HT-29 (cell line): ENCODE data around the gene STMN3. TPM values are rescaled to one million over a fixed set of nuclear protein-coding genes. Genes with fewer than 3 reads are reported as not detected.
"Not testable (repeated sequence)": the region's sequence is repeated elsewhere in the genome, so short reads cannot be mapped to it uniquely, and the experiment has no call there.

ENCODE experiments used
- DNase-seq: peaks from one replicate; pipeline ENCODE4 v3.0.0-alpha.2; 2015; ENCODE audit warnings: low spot score
- total RNA-seq: library from RNA; depleted of rRNA; stranded (reverse); fragments of >200 nt; shearing (Covaris generic); gene quantifications from 2 replicates; pipeline ENCODE4 v1.2.3, GENCODE V29; 2014

The STMN3 gene
- total RNA-seq, 1 experiment from 2014 or later = 7.0 TPM

DNA sequence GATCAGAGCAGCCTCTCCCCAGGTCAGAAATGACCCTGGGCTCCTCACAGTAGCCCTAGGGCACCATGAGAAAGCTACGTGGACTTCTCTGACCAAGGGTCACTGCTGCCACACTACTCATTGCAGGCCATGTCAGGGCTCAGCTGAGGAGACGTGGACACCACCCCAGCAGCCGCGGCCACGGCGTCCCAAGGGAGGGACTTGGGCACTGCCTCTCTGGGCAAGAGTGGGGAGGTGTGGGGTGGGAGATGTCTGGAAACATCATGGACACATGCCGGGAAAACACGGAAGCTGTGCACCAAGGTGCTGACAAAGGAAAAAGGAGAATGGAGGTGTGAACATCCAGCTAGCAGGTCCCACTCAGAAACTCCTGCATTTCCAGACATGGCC lies 35.4 kb downstream of the STMN3 start:
- DNase-seq = no peak

DNA sequence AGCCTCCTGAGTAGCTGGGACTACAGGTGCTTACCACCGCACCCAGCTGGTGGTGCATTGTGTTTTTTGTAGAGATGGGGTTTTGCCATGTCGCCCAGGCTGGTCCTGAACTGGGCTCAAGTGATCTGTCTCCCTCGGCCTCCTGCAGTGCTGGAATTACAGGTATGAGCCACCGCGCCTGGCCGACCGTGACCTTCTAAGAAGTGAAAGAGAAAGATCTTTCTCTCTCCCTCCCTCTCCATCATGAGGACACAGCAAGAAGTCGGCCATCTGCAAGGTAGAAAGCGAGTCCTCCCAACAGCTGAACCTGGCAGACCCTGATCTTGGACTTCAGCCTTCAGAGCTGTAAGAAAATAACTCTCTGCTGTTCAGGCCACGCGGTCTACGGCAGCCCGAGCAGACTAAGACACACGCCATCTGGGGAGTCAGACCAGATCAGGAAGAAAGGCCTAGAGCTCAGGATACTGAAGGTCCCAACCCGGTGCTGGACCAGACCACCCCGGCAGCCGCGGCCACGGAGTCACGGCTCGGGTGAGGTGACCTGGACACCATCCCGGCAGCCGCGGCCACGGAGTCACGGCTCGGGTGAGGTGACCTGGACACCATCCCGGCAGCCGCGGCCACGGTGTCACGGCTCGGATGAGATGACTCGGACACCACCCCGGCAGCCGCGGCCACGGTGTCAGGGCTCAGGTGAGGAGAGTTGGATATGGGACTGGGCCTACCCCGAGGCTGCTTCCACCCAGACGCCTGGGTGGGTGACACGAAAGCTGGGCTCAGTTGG lies 35.9 kb downstream of the STMN3 start:
- no peak for DNase-seq

DNA sequence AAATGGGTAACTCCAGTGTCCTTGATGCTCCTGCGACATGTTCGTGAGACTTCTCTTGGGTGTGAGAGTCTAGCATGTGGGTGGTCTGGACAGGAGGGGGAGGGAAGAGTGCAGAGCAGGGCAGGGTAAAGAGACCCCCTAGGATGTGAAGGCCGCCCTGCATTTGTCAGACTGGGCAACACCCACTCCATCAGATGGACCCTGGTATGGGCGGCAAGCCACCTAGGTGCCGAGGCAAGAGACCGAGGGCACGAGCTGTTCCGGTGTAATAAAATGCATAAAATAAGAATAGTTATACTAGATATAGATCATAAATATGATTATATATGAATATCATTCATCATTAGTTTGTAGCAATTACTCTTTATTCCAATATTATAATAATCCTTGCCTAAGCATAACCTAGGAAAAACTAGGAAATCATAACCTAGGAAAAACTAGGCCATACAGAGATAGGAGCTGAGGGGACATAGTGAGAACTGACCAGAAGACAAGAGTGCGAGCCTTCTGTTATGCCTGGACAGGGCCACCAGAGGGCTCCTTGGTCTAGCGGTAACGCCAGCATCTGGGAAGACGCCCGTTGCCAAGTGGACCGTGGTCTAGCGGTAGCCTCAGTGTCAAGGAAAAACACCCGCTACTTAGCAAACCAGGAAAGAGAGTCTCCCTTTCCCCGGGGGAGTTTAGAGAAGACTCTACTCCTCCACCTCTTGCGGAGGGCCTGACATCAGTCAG lies 39.2 kb downstream of the STMN3 start:
- DNase-seq = not testable (repeated sequence)

DNA sequence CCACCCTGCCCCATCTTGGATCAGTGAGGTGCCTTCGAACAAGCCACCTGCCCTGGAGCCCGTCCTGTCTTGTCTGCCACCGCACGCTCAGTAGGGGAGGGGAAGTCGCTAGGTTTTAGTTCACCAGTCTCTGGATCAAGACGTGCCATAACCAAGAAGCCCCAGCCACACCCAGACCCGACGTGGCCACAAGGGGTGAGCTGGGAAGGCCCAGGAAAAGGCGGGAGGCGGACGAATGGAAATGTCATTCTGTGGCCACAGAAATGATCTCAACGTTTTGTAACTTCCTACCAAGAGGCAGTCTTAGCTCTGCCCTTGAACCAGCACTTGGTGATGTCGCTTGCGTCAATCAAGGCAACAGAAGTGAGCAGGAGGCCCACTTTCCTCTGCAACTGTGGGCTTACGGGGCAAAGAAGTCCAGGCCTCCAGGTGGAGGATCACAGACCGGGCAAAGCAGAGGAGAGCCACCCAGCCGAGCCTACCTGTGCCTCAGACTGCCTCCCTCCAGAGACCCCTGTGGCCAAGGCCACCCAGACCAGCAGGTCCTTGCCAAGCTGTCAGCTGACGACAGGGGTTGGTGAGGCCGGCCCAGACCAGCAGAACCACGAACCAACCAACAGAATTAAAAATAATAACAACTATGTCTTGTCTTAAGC lies 40.8 kb downstream of the STMN3 start:
- DNase-seq = no peak

DNA sequence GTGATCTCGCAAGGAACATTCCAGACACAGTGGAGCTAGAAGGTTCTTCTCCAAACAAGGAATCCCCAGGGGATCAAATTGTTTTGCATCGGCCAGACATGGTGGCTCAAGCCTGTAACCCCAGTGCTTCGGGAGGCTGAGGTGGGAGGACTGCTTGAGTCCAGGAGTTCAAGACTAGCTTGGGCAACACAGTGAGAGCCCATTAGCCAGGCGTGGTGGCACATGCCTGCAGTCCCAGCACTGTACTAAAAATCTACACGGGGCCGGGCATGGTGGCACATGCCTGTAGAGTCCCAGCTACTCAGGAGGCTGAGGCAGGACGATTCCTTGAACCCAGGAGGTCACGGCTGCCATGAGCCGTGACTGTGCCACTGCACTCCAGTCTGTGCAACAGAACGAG lies 41.6 kb downstream of the STMN3 start:
- no peak for DNase-seq

DNA sequence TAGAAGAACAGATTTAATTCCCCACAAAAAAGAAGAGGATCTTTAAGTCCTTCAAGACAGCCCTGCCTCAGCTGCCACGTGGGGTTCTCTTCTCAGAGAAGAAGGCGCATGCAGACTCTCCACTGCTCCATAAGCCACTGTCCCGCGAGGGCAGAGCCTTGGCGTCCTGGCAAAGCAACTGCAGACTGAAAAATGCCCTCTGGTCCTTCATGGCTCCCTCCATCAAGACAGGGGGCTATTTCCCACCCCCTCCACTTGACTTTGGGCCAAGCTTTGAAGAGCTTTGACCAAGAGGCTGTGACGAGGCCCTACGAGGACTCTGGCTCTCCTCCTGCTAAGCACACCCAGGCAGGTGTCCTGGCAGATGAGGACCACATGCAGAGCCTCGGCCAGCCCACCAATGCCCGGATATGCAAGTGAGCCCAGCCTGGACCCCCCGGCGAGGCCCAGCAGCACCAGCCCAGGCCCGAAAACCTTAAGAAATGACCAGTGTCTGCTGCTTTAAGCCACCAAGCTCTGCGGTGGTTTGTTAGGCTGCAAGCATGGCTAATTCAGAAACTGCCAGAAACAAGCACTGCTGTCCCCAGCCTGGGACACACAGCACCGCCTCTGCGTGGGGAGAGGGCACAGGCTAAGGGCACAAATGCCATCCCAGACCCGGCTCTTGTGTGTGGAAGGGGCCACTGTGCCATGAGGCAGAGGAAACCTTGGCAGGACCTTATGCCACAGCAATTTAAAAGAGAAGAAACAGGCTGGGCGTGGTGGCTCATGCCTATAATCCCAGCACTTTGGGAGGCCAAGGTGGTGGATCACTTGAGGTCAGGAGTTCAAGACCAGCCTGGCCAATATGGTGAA lies 42.4 kb downstream of the STMN3 start:
- no peak for DNase-seq

DNA sequence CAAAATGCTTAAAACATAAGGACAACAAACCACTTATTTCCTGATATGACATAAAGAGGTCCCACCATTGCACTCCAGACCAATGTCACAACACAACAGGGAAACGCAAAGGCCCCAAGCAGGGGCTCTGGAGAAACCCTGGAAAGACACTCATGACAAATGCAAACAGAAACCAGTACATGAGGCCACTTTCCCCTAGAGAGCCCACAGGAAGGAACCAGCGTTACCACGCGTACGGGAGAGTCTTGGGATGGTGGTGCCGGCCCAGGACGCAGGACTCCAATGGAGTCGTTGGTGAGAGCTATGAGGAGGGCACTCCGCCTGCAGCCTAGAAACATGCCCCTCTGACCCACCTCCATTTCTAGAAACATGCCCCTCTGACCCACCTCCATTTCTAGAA lies 46.5 kb downstream of the STMN3 start:
- no peak for DNase-seq

DNA sequence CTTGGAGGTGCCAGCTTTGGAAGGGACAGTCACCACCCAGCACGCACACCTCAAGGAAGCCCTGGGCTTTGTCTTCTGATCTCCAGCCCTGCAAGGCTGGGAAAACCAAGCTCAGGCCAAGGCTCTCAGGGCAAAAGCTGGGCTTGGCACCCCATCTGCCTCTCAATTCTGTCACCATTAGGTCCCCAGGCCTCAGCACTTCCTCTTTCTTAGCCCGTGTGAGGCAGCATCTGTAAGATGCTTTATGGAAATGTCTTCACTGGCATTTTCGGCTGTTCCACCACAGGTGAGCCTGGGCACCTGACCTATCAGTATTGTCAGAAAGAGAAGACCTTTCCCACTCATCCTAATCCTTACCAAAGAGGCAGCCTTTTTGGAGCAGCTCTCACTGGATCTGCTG lies 50.9 kb downstream of the STMN3 start:
- no peak for DNase-seq

DNA sequence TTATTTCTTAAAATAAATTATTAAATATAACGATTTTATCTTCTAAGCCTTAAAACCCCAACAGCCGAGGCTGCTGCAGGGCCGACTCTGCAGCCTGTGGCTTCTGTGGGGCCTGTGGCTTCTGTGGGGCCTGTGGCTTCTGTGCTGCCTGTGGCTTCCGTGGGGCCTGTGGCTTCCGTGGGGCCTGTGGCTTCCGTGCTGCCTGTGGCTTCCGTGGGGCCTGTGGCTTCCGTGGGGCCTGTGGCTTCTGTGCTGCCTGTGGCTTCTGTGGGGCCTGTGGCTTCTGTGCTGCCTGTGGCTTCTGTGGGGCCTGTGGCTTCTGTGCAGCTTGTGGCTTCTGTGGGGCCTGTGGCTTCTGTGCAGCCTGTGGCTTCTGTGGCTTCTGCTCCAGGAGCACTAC lies 51.5 kb downstream of the STMN3 start:
- DNase-seq = not testable (repeated sequence)

DNA sequence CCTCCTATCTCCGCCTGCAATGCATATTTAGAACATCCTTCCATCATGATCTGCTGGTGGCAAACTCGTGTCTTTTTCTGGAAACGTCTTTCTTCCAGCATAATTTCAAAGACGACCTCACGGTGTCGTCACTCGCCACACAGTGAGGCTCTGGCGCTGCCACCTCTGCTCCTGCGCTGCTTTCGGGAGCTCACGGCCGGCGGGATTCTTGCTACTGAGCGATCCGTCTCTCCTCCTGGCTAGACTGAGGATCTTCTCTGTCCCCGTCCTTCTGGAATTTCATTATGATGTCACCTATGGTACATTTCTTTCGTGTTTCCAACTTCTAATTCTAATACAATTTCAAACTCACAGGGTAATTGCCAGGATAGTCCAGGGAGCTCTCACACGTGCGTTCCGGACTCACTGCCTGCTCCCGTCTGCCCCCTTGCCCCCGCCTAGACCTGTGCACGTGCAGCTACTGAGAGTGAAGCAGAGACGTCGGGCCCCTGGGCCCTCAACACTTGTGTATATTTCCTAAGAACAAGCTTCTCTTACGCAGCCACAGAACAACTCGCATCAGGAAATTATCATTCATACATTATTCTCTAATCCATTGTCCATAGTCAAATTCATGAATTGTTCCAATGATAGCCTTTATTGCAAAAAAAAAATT lies 53.7 kb downstream of the STMN3 start:
- DNase-seq = no peak

DNA sequence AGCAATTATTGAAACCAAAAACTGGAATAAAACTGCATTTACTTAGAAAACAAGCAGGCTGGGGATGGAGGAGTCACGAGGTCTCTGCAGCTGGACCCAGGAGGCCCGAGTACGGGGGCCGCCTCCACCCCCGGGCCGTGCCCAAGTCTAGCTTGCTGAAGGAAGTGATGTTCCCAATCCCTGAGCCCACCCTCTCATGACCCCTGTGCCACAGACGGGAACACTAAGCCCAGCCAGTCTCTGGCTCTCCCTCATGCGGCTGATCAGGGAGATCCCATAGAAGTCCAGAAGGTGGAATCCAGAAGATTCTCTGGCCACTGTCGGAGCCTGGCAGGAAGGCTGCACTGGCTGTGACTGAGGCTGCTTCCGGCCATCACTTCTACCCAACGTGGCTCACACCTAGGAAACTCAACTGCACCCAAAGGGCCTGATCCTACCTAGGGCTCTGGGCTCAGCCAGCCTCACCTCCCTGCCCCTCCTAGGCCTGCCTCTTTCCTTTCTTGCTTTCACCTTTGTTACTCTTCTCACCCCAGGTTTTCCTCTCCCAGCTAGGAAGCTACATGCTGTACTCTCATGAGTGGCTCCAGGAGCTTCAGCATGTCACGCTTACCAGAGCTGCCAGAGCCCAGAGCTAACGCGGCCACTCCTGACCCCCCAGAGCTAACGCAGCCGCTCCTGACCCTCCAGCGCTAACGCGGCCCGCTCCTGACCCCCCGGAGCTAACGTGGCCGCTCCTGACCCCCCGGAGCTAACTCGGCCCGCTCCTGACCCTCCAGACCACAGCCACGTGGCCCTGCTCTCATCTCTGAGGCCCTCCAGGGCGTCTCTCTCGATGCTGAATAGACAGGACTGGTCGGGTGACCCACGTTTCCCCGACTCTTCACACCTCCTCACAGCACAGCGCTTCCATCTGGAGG lies 54.5 kb downstream of the STMN3 start:
- no peak for DNase-seq

DNA sequence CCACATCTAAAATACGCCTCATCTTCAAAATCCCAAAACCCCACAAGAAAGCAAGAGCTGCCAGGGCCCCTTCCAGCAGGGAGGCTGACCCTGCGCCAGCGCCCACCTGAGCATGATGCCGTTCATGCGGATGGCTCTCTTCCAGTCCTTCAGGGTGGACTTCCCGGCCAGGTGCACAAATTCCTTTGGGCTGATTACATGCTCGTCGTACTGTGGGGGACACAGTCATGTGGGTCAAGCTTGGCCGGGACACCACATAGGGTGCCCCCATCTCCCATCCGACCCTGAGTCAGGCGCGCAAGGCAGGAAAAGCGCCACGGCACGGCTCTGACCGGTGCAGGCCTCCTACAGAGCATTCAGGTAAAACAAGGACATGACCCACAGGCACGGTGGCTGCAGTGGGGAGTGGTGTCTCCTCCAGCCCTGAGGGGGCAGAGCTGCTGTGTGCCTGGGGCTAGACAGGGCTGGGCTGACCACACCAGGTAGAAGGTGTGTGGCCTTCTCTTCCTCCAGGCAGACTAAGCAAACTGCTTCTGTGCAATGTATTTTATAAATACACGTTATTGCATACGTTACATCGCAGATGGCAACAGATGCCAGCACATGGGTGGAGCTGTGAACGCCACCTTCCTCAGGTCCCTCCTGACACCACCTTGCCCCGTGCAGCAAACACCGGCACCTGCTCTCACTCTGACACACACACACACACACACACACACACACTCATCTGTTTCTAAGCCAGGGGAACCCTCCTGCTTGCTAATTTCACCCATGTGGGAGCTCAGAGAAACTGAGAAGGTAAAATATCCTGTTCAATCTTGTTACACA lies 55.4 kb downstream of the STMN3 start:
- DNase-seq = peak; percentile 63

DNA sequence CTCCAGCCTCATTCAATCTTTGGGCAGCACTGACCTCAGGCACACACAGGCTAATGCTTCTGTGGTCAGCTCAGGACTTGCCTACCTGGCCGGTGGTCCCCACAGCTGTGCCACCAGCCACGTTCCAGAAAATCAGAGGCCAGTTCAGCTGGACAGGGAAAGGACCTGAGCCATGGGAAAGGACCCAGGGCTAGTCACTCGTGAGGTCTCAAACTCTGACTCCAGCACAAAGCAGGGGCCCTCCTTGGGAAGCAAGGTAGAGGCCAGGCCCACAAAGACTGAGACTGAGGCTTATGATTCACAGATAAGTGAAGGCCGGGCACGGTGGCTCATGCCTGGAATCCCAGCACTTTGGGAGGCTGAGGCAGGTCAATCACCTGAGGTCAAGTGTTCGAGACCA lies 56.8 kb downstream of the STMN3 start:
- DNase-seq = no peak

DNA sequence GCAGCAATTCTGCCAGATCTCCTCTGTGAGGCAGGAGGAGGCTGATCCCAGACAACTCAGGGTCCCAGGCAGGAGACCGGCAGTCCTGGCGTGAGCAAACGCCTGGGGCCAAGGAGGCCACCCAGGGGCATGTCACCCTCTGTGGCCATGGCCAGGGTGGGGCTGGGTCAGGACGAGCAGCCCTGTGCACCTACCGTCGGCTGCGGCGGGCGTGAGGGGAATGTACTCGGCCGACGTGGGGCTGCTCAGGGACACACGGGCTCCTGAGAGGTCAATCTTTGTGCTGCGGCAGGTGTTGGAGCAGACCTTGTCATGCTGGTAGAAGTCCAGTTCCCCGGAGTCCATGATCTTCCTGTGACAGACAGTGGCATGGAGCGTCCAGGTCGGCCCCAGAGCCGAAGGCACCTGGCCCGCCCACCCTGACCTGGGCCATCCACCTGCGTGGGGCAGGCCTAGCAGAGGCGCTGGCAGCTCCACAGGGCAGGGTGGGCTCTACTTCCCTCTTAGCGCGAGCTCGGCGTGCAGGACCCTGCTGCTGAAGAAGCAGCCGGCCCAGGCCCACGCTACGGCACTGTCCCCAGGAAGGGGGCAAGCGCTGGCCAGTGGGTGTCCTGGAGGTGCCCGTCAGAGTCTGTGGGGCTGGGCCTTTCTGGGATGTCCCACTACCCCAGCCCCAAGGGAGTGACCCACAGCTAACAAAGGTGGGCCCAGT lies 57.7 kb downstream of the STMN3 start:
- no peak for DNase-seq

DNA sequence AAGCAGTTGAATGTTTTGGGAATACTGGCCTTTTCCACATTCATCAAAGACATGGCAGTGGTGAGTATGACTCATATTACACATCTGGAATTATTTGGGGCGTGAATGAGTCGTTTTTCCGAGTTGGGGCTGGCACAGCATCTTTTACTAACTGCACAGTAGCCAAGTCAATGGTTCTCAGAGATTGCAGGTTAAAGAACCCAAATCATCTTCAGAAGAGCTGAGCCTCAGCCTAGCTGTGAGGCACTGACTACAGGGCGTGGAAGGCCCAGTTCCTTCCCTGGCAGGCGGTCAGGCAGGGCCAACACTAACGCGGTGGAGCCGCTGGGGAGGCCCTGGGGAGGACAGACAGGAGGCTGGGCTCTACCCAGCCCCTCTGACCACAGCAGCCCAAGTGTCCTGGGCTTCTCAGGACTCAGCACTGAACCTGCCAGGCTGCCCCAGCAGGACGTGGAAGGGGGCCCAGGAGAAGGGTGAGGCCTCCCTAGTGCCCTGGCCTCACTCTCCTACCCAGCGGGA lies 59.1 kb downstream of the STMN3 start:
- no peak for DNase-seq

DNA sequence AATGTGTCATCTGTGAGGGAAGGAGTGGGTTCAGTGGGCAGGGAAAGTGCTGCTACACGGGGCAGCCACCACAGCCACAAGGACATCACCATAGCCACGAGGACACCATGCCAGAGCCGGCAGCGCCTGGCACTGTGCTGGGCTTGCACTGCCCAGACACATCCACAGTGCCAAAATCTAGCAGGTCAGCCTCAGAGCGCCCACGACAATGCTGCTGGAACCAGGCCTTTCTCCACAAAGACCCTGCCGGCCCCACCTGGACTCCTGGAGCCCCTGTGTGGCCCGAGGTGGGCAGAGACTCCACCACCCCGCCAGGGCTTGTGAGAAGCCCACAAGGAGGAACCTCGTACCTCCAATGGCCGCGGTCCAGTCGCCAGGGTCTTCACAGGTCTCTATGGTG lies 60.6 kb downstream of the STMN3 start:
- DNase-seq = no peak

DNA sequence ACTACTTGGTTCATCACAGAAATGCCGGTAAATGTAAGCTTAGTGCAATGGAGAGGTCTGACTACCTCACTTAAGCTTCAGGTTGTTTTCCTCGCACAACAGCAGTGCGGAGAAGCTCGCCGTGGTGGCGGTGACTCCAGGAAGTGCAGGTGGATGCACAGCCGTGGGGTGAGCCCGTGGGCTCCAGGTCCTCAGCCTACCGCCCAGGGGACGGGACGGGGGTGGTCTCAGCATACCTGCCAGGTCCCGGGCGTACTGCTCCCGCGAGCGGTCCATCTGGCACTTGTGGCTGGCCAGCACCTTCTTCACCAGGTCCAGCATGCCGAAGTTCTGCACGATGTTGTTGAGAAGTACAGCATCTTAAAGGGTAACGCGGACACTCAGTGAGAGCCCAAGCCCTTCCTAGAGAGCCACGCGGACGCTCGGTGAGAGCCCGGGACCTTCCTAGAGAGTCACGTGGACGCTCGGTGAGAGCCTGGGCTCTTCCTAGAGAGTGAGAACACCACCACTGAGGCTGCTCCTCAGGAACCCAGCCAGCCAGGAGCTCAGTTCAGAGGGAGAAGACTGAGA lies 61.4 kb downstream of the STMN3 start:
- no peak for DNase-seq

DNA sequence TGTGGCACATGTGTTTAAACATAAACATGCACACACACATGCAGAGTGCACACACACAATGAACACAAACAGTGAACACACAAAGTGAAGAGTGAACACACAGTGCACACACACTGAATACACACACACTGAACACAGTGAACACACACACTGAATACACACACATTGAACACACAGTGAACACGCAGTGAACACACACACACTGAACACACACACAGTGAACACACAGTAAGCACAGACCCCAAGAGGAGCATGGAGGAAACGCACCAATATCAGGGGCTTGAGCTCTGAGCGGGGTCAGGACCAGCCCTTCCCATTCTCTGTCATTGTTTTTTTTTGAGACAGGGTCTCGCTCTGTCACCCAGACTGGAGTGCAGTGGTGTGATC lies 62.1 kb downstream of the STMN3 start:
- no peak for DNase-seq
